ENCODE data around the gene ZSCAN9.
A peak's percentile ranks its signal among the peaks of the same experiment; 100 is the strongest.

ZSCAN9 gene

DNA sequence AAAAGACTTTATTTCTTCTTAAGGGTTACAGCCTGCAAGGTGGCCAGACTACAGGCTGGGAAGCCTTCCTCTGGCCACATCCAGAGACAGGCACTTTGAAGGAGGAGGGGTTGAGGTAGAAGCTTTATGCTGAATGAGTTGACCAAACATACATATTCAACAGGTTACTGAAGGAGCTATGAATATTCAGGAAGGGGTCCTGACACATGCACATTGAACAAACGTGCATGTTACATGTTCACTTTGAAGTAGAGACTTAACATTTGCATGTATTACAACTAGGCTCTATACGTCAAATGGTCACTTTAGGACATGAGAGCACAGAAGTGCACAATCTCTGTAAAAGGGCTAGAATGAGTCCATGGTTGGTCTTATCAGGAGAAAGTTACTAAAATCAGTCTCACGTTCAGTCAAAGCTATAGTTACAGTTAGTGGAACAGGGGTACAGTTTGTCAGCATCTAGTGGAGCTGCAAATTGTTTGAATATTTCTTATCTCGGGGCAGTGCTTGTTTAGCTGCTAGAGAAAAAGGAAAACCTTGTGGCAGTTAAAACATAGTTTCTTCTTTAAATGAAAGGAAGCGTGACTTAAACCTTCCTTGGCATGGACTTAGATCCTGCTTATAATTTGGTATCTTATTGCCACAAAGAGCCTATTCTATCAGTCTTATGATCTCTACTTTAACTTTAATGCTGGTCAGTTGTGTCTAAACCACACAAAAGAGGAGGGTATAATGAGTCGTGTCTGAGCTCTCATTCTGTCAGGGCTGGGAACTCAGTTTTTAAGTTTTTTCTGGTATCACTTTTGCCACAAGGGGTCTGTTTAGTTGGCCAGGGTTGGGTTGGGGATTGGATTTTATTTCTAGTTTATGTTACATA, 4.6 kb upstream of the ZSCAN9 start:
- DNase-seq (ENCODE audit: low read depth in 3 of 3, low spot score in 1 of 3) = no peak

DNA sequence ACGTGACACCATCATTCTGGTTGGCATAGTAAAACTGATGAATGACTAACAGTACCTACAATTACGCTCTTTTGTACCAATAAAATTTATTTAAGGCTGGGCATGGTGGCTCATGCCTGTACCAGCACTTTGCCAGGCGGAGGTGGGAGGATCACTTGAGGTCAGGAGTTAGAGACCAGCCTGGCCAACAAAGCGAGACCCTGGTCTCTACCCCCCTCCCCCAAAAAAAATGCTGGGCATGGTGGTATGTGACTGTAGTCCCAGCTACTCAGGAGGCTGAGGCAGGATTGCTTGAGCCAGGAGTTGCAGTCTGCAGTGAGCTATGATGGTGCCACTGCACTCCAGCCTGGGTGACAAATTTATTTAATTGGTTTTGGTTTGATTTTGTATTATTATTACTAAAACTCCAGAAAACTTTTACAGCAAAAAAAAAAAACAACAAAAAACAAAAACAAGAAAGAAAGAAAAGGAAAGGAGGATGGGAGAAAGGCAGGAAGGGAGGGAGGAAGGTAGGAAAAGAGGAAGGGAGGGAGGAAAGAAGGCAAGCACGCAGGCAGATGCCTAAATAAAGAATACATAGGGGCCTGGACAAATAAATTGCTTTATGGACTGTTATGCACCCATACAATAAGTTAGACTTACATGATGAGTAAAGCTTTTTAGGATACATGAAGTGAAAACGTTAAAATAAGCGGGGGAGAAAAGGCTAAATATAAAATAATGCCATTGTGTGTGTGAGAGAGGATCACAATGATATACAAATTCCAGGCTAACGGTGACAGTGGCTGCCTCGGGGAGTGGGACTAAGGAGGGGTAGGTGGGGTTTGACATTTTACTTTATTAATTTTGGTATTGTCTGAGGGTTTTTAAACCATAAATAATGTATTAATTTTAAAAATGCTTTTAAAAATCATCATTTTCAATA, 682 bp upstream of the ZSCAN9 start:
- DNase-seq (ENCODE audit: low read depth in 3 of 3, low spot score in 1 of 3) = no peak

DNA sequence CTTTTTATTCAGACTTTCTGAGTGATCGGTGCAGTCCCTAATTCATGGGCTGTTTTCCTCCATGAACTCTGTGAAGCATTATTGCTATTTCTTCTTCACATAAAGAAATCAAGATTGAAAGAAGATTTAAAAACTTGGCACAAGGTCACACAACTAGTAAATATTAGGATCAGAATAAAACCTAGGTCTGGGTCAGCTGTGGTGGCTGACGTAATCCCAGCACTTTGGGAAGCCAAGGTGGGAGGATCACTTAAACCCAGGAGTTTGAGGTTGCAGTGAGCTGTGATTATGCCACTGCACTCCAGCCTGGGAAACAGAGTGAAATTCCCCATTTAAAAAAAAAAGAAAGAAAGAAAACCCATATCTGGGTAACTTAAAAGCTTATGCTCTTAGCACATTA, 1.4 kb downstream of the ZSCAN9 start:
- DNase-seq (ENCODE audit: low read depth in 3 of 3, low spot score in 1 of 3) = no peak

DNA sequence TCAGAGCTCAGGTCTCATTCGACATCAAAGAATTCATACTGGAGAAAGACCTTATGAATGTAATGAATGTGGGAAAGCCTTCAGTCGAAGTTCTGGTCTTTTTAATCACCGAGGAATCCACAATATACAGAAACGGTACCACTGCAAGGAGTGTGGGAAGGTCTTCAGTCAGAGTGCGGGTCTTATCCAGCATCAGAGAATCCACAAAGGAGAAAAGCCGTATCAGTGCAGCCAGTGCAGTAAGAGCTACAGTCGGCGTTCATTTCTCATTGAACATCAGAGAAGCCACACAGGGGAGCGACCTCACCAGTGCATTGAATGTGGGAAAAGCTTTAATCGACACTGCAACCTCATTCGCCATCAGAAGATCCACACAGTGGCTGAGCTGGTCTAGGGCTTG, 7.7 kb downstream of the ZSCAN9 start:
- no peak for DNase-seq (ENCODE audit: low read depth in 3 of 3, low spot score in 1 of 3)

DNA sequence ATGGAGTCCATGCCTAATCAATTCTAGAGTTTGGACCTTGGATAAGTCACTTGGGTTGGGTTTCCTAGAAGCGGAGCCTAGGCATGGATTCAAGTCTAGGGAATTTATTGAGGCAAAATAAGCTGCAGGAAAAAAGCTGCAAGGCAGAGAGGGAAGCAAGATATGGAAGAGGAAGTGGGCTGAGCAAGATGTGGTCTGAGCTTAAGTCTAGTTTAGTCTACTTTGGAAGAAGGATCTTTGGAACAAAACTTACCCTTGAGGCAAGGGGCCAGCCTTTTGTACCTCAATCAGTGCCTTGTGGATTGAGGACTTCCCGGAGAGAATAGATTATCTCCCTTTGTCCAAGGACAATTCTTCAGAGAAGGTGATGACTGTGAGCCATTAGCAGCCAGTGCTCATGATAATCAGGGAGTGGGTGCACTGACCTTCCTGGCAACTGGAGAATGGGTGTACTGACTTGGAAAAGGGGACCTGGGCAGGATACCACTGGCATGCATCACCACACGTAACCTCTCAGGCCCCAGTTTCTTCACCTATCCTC, 10.9 kb downstream of the ZSCAN9 start:
- no peak for DNase-seq (ENCODE audit: low read depth in 3 of 3, low spot score in 1 of 3)

DNA sequence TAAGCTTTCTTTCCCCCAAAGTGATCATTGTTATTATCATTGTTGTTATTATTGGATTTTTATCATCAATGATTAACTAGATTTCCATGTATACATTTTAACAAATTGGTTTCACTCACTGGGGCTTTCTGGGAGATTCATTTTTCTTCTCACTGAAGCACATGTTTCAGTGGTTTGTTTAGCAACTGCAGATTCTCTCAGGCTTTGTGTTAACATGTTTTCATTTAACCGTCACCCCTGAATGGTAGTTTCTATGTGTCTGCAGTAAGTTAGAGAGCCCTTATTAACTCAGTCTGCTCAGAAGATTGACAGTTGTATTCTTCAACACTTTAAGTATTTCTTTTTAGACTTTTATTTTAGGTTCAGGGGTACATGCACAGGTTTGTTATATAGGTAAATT, 14.6 kb downstream of the ZSCAN9 start:
- DNase-seq (ENCODE audit: low read depth in 3 of 3, low spot score in 1 of 3) = no peak

DNA sequence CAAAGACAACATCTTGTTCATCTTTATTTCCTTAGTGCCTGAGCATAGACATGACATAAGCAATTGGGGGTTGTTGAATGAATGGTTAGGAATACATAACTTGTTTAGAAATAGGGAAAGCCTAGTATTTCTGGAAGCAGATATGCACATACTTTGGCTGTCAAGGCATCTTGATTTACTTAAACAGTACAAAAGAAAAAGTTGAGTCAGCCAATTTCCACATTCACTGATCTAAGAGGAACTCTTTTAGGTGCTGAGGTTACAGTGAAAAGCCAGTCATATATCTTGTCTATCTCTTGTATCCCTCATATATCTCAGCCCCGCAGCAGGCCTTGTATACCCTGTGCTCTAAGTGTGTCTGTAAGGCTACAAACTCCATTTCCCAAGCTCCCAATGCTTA, 15.4 kb downstream of the ZSCAN9 start:
- no peak for DNase-seq (ENCODE audit: low read depth in 3 of 3, low spot score in 1 of 3)

DNA sequence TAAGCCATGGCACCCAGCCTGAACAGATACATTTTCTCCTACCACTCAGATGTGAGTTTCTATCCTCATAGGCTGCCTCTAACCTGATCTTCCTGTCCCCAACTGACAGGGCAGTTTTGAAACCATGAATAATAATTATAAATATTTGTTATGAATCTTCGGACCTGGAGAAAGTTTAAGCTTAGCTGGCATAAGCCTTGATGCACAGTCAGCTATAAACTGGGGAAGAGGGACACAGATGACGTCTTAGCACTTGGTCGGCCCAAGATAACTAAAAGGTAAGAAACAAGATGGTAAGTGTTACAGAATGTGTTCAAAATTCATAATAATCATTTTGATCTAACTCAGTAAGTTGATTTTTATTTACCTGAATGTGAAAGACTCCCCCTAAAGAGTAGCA, 18.9 kb downstream of the ZSCAN9 start:
- no peak for DNase-seq (ENCODE audit: low read depth in 3 of 3, low spot score in 1 of 3)

DNA sequence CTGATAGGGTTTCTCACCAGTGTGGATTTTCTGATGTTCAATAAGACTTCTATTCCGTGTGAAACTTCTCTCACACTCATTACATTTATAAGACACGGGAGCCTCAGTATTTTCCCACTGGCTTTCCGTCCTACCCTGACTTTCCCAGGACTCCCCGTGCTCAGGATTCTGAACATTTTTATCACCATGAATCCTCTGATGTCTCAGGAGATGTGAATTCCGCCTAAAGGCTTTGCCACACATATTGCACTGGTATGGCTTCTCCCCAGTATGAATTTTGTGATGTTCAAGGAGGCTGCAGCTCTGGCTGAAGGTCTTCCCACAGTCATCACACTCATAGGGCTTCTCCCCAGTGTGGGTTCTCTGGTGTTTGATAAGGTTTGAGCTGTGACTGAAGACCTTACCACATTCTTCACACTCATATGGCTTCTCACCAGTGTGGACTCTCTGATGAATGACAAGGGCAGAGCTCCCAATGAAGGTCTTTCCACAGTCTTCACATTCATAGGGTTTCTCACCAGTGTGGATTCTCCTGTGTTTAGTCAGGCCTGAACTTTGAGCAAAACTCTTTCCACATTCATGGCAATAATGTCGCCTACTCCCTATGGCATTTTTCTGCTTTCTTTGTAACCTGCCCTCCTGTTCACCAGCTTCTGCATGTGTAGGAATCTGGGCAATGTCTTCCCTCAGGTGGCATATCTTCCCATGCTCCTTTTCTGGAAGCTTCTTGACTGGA, 20.3 kb downstream of the ZSCAN9 start:
- DNase-seq (ENCODE audit: low read depth in 3 of 3, low spot score in 1 of 3) = no peak

DNA sequence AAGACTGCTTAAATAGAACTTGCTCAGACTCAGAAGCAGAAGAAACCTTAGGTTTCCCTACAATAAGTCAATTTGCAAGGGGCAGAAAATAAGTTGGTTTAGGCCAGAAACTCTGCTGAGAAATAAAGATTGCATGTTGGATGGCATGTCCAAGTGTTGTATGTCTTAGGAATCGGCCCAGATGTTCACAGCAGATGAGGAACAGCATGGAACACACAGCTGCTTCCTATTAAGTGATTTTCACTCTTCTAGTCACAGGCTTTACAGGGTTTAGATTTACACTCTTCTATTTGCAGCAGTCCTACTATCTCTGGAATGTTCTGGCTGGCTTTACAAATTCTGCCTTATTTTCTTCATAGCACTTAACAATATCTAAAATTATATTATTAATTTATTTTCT, 23.8 kb downstream of the ZSCAN9 start:
- no peak for DNase-seq (ENCODE audit: low read depth in 3 of 3, low spot score in 1 of 3)

DNA sequence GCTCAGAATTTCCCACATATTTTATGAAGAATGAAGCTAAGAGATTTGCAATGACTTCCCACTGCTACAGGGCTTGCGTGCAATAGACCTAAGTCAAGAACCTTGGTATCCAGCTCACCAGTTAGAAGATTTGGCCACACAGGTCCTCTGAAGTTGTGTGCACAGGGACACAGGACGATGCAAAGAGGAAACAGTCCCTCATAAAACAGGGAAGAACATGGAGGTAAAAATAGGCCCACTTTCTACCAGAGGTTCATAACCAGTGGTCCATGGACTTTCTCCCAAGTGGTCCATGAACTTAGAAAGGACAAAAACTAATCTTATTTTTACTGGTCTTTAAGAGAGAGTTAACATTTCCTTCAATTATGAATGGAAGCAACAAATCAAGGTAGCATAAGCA, 25.7 kb downstream of the ZSCAN9 start:
- no peak for DNase-seq (ENCODE audit: low read depth in 3 of 3, low spot score in 1 of 3)

DNA sequence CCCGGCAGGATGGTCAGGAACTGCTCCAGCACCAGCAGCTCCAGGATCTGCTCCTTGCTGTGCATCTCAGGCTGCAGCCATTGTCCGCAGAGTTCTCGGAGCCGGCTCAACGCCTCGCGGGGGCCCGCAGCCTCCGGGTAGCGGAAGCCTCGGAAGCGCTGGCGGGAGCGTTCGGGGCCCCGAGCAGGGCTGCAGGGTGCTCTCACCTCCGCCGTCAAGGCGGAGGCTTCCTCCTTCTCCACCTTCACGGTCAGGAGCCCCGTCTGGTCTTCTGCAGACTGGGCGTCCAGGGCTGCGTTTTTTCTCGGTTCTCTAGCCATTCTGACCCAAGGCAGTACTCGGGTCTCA, 26.6 kb downstream of the ZSCAN9 start:
- DNase-seq (ENCODE audit: low read depth in 3 of 3, low spot score in 1 of 3) = no peak

DNA sequence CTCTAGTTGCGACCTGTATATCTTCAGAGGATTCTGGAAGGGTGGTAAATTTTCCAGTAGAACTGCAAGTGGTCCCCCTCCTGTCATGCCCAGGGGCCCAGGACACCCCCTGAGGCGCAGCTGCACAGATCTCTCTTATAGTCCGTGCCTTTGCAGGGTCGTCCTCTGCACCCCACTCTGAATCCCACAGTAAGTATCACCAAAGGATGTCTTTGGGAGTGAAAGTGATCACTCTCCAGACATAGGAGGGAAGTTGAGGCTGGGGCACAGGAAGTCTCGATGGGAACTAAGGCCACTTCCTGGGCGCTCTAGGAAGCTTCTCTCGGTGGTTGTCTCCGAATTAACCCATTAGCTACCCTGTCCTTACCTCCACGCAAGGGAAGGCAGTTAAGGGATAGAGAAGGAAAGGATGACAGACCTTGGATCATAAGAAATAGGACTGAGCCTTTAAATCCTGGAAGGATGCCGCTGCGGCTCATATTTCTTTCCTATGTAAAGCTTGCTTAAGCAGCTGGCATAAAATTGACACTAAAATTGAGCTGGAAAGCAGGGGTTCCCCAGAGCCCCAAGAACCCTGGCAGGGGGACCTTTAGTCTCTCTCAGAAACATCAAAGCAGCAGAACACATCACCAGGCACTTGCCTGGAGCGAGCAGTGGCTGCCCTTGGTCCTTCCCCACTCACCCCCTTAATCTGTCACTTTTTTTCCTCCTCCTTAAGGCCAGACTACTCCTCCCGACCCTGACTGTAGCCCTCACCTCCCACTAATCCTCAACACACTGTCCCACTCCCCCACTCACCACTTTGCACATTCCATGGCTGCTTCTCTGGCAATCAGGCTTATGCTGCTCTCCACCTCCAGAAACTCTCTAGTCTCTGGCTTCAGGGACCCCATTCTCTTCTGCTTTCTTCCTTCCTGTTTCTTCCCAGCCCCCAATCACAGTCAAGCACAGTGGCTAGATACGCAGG, 27.2 kb downstream of the ZSCAN9 start, which contains the start of gene ZKSCAN4:
ZKSCAN4 (minus strand) TSS at position 261 of the 967 bp plus-strand sequence. CDS start 289 bp downstream, outside the sequence.
- DNase-seq (ENCODE audit: low read depth in 3 of 3, low spot score in 1 of 3) = peak; percentile 54 to 60 (median 58)

DNA sequence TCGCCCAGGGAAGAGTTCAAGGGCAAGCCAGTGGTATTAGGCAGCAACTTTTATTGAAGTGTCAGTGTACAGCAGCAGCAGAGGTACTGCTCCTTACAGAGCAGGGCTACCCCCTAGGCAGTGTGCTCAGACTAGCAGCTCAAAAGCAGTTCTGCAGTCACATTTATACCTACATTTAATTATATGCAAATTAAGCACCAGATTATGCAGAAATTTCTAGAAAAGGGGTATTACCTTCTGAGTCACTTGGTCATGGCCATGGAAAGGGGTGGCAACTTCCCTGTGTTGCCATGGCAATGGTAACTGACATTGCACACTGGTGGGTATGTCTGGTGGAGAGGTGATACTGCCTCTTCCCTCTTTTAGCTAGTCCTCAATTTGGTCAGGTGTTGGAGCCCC, 29.0 kb downstream of the ZSCAN9 start:
- DNase-seq (ENCODE audit: low read depth in 3 of 3, low spot score in 1 of 3) = no peak

DNA sequence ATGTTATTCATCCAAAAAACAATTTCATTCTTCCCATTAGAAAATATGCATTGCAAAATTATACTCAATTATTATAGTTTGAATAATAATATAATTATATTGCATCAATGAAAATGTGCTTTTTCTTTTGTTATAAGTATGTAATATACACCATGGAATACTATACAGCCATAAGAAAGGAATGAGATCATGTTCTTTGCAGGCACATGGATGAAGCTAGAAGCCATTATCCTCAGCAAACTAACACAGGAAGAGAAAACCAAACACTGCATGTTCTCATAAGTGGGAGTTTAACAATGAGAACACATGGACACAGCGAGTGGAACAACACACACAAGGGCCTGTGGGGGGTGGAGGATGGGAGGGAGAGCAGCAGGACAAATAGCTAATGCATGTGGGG, 32.0 kb downstream of the ZSCAN9 start:
- DNase-seq (ENCODE audit: low read depth in 3 of 3, low spot score in 1 of 3) = no peak

DNA sequence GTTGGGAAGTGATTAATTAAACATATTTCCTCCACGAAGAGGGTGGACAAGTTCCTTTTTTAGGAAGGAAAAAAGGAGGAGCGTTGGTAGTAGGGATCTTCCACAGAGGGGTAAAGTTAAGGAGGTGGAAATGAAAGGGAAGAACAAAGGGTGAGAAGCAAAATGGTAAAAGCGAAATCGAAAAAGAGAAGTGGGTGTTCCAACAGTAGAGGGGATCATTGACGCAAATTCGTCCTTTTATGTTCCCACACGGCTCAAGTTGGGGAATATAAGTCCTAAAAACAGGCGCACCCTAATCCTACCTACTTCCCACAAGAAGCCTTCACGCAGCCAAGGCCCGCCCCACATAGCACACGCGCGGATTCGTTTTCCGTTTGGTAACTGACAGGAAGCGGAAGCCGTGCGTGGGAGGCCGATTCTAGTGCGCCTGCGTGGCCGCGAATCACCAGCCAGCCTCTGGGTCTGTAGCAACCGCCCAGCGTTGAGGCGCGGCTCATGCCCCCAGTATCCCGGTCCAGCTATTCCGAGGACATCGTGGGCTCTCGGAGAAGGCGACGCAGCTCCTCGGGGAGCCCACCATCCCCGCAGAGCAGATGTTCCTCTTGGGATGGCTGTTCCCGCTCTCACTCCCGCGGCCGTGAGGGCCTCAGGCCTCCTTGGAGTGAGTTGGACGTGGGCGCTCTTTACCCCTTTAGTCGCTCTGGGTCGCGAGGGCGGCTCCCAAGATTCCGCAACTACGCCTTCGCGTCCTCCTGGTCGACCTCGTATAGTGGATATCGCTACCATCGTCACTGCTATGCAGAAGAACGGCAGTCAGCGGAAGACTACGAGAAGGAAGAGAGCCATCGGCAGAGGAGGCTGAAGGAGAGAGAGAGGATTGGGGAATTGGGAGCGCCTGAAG, 34.1 kb downstream of the ZSCAN9 start, which contains the start of gene NKAPL:
NKAPL (plus strand) TSS at position 421 of the 901 bp plus-strand sequence; CDS start at position 496, 75 bp downstream.
- peak in 2 of 3 donors; percentile 24 to 37 for DNase-seq (ENCODE audit: low read depth in 3 of 3, low spot score in 1 of 3)

DNA sequence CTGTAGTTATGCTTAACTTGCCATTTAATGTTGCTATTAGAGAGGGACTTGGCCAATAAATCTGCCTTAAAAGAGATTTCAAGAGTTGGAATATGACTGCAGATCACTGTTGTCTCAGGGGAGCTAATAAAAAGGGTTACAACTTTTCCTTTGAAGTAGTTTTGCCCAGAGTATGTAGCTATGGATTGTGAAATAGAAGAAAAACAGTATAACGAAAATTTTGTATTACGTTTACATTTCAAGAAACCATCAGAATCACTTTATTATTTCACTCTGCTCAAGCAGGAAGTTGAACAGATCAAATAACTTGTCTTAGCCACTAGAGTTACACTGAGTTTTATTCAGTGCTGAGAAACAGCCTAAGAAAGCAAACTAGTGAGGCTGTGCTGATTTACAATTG, 38.8 kb downstream of the ZSCAN9 start:
- no peak for DNase-seq (ENCODE audit: low read depth in 3 of 3, low spot score in 1 of 3)

DNA sequence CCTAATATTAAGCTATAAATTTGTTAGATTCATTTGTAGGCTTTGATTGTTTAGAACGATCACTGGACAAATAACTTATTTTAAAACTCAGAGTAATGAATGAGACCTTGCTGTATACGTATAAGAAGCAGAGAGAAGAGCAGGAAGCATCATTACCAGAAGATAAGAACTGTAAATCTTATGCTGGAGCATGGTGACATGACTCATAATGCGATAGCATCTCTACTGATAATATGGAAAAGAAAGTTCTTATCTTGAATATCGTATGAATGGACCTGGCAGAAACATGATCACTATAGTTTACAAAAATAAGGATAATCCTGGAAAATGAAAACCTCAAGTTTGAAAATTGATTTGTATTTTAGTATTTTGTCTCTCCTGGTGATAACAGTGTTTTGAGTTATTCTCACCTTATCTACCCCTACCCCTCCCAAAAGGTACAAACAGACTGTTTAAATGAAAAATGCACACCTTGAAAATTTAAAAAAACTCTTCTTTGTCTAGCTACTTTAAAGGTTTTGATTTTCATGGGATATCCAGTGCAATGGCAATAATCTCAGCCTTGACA, 39.8 kb downstream of the ZSCAN9 start:
- no peak for DNase-seq (ENCODE audit: low read depth in 3 of 3, low spot score in 1 of 3)

All from stimulated activated CD4-positive, alpha-beta T cell treated with anti-CD3 and anti-CD28 coated beads, TNF-alpha, amount 100 ng/mL, for 1 hour (primary cell).